GM12864 (cell line): ENCODE data around the gene TP53RK.
"Not testable (repeated sequence)": the region's sequence is repeated elsewhere in the genome, so short reads cannot be mapped to it uniquely, and the experiment has no call there.

Experiments used
- DNase-seq: peaks from one replicate; pipeline ENCODE4 v3.0.0-alpha.2; 2011; ENCODE audit warnings: low read depth
- H3K4me3 ChIP-seq: 2 replicates; pipeline ENCODE4 v1.5.1; 2011; ENCODE audit warnings: mild to moderate bottlenecking, low read depth, low read length, control low read depth
- TF ChIP-seq, protein P1 (sequence below): IDR thresholded peaks from 2 replicates; pipeline ENCODE4 v1.5.1; 2011; ENCODE audit warnings: low read depth, mild to moderate bottlenecking, moderate library complexity, low read length, control low read depth, inconsistent platforms; ENCODE audit errors: missing control alignments

The TP53RK gene

DNA sequence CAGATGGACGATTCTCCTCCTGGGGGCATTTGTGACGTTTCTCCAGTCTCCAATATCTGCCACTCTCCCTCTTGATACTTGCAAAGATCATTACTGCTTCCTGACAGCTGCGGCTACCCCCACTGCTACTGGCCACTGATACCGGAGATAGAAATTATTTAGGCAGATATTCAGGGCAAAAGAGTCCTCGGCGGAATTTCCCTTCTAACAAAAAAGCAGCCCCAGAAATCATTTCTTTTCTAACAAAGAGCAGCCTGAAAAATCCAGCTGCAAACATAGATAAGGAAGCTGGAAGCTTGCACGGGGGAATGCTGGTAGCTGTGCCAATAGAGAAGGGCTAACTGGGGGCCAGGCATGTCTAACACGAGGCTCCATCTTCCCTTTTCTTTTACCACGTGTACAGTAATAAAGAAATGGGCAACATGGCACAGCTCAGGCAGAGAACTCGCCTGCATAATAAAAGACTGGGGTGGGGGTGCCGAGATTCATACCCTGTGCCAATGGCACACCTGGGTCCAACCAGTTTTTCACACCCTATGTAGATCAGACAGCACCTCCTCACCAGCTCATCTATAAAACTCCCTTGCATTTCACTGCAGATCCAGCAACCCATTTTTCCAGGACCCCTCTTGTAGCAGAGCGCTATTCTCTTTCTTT is 6.1 kb downstream of the TP53RK start:
- DNase-seq = no peak
- no peak overlapping the region for H3K4me3 ChIP-seq
- TF ChIP-seq, protein P1, sequence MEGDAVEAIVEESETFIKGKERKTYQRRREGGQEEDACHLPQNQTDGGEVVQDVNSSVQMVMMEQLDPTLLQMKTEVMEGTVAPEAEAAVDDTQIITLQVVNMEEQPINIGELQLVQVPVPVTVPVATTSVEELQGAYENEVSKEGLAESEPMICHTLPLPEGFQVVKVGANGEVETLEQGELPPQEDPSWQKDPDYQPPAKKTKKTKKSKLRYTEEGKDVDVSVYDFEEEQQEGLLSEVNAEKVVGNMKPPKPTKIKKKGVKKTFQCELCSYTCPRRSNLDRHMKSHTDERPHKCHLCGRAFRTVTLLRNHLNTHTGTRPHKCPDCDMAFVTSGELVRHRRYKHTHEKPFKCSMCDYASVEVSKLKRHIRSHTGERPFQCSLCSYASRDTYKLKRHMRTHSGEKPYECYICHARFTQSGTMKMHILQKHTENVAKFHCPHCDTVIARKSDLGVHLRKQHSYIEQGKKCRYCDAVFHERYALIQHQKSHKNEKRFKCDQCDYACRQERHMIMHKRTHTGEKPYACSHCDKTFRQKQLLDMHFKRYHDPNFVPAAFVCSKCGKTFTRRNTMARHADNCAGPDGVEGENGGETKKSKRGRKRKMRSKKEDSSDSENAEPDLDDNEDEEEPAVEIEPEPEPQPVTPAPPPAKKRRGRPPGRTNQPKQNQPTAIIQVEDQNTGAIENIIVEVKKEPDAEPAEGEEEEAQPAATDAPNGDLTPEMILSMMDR = no peak

- TF ChIP-seq, protein P1 = no peak
- DNase-seq = no peak
- no peak overlapping the region for H3K4me3 ChIP-seq
These were observed 7.0 kb downstream of the TP53RK start for GRCh38 chr20:46682063-46682821.

GRCh38 chr20:46681032-46681854 is 8.0 kb downstream of the TP53RK start:
- H3K4me3 ChIP-seq = no peak overlapping the region
- TF ChIP-seq, protein P1 = peak; percentile 91
- DNase-seq = peak; percentile 33

- TF ChIP-seq, protein P1 = no peak
- DNase-seq = no peak
- H3K4me3 ChIP-seq = no peak overlapping the region
These were observed 8.6 kb downstream of the TP53RK start for GRCh38 chr20:46680684-46681031.

DNA sequence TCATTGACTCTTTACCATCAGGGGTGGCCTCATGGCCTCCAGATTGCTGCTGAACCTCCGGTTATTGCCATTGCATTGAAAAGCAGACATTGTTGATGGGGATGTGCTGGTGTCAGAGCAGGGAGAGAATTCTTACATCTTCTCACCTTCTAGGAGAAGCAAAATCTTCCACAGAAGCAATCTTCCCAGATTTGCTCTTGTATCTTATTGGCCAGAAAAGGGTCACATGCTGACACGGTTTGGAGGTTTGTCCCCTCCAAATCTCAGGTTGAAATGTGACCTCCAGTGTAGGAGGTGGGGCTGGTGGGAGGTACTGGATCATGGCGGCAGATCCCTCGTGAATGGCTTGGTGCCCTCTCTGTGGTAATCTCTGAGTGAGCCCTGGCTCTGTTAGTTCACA is 10.7 kb downstream of the TP53RK start:
- DNase-seq = no peak
- TF ChIP-seq, protein P1 = no peak

DNA sequence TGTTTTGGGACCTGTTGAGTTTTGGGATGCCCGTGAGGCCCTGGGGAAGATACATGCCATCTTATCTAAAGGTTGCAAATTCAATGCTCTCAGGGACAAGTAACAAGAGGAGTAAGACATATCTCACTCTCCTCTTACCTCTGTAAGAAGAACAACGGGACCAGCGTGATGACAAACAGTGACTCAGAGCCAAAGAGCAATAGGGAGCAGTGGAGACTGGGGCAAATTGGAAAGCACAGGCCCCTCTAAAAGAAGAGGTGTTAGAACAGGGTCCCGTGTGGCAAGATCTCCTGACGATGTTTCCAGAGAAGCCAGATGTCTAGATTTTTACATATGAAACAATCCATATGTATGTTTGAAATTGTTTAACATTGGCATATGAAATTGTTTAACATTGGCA is 11.6 kb downstream of the TP53RK start:
- TF ChIP-seq, protein P1 = no peak
- DNase-seq = no peak
- H3K4me3 ChIP-seq = no peak overlapping the region

More for the DNA sequence above, 10.7 kb downstream of the TP53RK start:
- no peak overlapping the region for H3K4me3 ChIP-seq

- not testable (repeated sequence) for DNase-seq, H3K4me3 ChIP-seq
These were observed 12.5 kb downstream of the TP53RK start for GRCh38 chr20:46676649-46677316.
